Measurements from ENCODE around the gene TRAPPC6A.

DNA sequence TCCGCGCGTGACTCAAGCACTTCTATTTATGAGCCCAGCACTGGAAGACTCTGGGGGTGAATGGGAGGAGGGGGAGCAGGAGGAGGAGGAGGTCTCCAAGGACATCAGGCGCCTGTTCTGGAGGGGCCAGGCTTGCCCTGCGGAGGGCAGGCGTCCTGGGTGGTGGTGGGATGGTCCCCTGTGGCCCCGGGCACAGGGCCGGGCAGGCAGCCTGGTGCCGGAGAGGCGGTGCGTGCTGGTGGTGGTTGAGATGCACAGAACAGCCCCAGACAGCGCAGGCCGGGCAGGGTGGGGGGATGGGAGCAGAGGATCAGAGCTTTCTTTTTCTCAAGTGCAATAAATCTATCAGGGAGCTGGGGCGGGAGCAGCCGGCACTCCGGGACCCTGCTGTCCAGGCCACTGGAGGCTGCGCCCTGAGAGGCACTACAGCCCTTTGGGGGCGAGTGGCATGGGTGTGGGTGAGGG is 31.3 kb downstream of the TRAPPC6A start:
- no peak for TF ChIP-seq RAD21 (IDR thresholded peaks at IDR 0.05; ENCODE audit: low read depth)
- TF ChIP-seq TCF12 (IDR thresholded peaks at IDR 0.05; ENCODE audit: low read depth) = no peak
- TF ChIP-seq TAF1 (IDR thresholded peaks at IDR 0.05; ENCODE audit: low read depth) = no peak
- TF ChIP-seq, protein P1, sequence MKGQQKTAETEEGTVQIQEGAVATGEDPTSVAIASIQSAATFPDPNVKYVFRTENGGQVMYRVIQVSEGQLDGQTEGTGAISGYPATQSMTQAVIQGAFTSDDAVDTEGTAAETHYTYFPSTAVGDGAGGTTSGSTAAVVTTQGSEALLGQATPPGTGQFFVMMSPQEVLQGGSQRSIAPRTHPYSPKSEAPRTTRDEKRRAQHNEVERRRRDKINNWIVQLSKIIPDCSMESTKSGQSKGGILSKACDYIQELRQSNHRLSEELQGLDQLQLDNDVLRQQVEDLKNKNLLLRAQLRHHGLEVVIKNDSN (IDR thresholded peaks at IDR 0.05) = no peak
